ENCODE results near the gene TGFB2. TPM values are rescaled to one million over a fixed set of nuclear protein-coding genes. Genes with fewer than 3 reads are reported as not detected.

The TGFB2 gene
- total RNA-seq, 1 donor from 2014 or later: 50.6 TPM

GRCh38 chr1:218328769-218329168, 16.4 kb upstream of the TGFB2 start:
- H3K36me3 ChIP-seq (ENCODE audit: control insufficient read depth in 3 of 3, insufficient read depth in 3 of 3, low read length in 3 of 3): peaks cover 0 to 3% (median 0%) of the 10 kb centered on the region in 3 donors
- H3K27ac ChIP-seq (ENCODE audit: low read depth, low read length): no peak overlapping the region
- no peaks in the 10 kb centered on the region for H3K9me3 ChIP-seq (ENCODE audit: control insufficient read depth in 3 of 3, low read length in 3 of 3)

GRCh38 chr1:218330043-218330623, 15.0 kb upstream of the TGFB2 start:
- Histone ChIP-seq H3K27me3 (ENCODE audit: control insufficient read depth in 3 of 3, insufficient read depth in 3 of 3, low read length in 3 of 3) (no peaks in the 10 kb centered on the region), H3K4me3 (ENCODE audit: low read length in 3 of 3) (no peak overlapping the region), H3K4me1 (ENCODE audit: control insufficient read depth in 3 of 3, insufficient read depth in 3 of 3, low read length in 3 of 3) (no peaks in the 10 kb centered on the region), H3K9ac (ENCODE audit: low read depth in 1 of 3, low read length in 3 of 3) (no peak overlapping the region), H3K9me3 (ENCODE audit: control insufficient read depth in 3 of 3, low read length in 3 of 3) (no peaks in the 10 kb centered on the region), H3K36me3 (ENCODE audit: control insufficient read depth in 3 of 3, insufficient read depth in 3 of 3, low read length in 3 of 3) (no peaks in the 10 kb centered on the region), H3K27ac (ENCODE audit: low read depth, low read length) (no peak overlapping the region)

More at GRCh38 chr1:218328769-218329168, 16.4 kb upstream of the TGFB2 start:
- Histone ChIP-seq H3K27me3 (ENCODE audit: control insufficient read depth in 3 of 3, insufficient read depth in 3 of 3, low read length in 3 of 3) (no peaks in the 10 kb centered on the region), H3K4me1 (ENCODE audit: control insufficient read depth in 3 of 3, insufficient read depth in 3 of 3, low read length in 3 of 3) (no peaks in the 10 kb centered on the region), H3K9ac (ENCODE audit: low read depth in 1 of 3, low read length in 3 of 3) (no peak overlapping the region), H3K4me3 (ENCODE audit: low read length in 3 of 3) (no peak overlapping the region)

- Histone ChIP-seq H3K9ac (ENCODE audit: low read depth in 1 of 3, low read length in 3 of 3) (no peak overlapping the region), H3K4me1 (ENCODE audit: control insufficient read depth in 3 of 3, insufficient read depth in 3 of 3, low read length in 3 of 3) (no peaks in the 10 kb centered on the region), H3K27ac (ENCODE audit: low read depth, low read length) (no peak overlapping the region), H3K9me3 (ENCODE audit: control insufficient read depth in 3 of 3, low read length in 3 of 3) (no peaks in the 10 kb centered on the region), H3K36me3 (ENCODE audit: control insufficient read depth in 3 of 3, insufficient read depth in 3 of 3, low read length in 3 of 3) (no peaks in the 10 kb centered on the region), H3K4me3 (ENCODE audit: low read length in 3 of 3) (no peak overlapping the region), H3K27me3 (ENCODE audit: control insufficient read depth in 3 of 3, insufficient read depth in 3 of 3, low read length in 3 of 3) (no peaks in the 10 kb centered on the region)
Observed at GRCh38 chr1:218332416-218332815, 12.7 kb upstream of the TGFB2 start.

GRCh38 chr1:218336328-218336727, 8.8 kb upstream of the TGFB2 start:
- H3K9ac ChIP-seq (ENCODE audit: low read depth in 1 of 3, low read length in 3 of 3): no peak overlapping the region
- no peaks in the 10 kb centered on the region for H3K4me1 ChIP-seq (ENCODE audit: control insufficient read depth in 3 of 3, insufficient read depth in 3 of 3, low read length in 3 of 3)
- H3K27ac ChIP-seq (ENCODE audit: low read depth, low read length): no peak overlapping the region
- no peaks in the 10 kb centered on the region for H3K27me3 ChIP-seq (ENCODE audit: control insufficient read depth in 3 of 3, insufficient read depth in 3 of 3, low read length in 3 of 3)
- H3K36me3 ChIP-seq (ENCODE audit: control insufficient read depth in 3 of 3, insufficient read depth in 3 of 3, low read length in 3 of 3): no peaks in the 10 kb centered on the region
- no peak overlapping the region for H3K4me3 ChIP-seq (ENCODE audit: low read length in 3 of 3)
- H3K9me3 ChIP-seq (ENCODE audit: control insufficient read depth in 3 of 3, low read length in 3 of 3): no peaks in the 10 kb centered on the region

DNA sequence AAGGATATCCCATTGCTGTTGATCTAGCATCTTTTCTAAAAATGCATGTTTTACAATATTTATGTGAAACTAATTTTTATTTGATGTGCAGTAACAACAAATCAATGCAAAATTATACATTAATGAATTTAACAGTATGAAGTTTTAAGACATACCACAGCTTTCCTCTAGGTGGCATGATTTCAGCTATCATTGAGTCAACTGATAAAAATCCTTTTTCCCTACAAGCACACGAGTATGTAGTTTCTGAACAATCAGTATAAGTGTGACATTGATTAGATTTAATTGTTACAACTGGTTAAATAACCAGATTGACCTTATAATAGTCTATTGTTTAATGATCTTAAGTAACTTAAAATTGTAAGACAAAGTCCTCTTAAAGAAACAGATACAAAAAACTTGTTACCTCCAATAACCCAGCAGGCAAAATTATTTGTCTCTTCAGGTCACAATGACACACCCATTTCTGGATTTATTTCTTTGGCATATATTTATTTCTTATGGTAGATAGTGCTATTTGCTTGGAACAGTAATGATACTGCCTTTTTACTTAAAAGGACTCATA, 5.8 kb upstream of the TGFB2 start:
- H3K4me1 ChIP-seq (ENCODE audit: control insufficient read depth in 3 of 3, insufficient read depth in 3 of 3, low read length in 3 of 3): no peaks in the 10 kb centered on the region
- no peak overlapping the region for H3K9ac ChIP-seq (ENCODE audit: low read depth in 1 of 3, low read length in 3 of 3)
- H3K9me3 ChIP-seq (ENCODE audit: control insufficient read depth in 3 of 3, low read length in 3 of 3): no peaks in the 10 kb centered on the region
- no peaks in the 10 kb centered on the region for H3K36me3 ChIP-seq (ENCODE audit: control insufficient read depth in 3 of 3, insufficient read depth in 3 of 3, low read length in 3 of 3)
- no peak overlapping the region for H3K4me3 ChIP-seq (ENCODE audit: low read length in 3 of 3)
- H3K27me3 ChIP-seq (ENCODE audit: control insufficient read depth in 3 of 3, insufficient read depth in 3 of 3, low read length in 3 of 3): no peaks in the 10 kb centered on the region
- H3K27ac ChIP-seq (ENCODE audit: low read depth, low read length): no peak overlapping the region

DNA sequence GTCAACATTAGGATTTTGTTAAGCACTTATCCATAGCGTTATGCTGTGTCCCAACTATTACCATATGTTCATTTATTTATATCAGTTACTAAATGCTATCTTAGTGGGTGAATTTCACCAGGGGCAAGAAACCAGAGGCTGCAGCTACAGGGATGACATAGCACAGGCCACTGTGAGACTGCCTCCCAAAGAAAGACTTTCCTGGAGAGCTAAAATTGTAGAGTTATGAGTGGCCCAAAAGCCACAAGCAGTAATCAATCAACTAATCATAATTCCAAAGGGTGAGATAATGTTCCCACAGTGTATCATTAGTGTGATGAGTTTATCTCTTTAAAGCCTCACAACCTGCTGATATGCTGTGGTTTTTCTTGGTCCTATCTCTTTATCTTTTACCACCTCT, 3.8 kb upstream of the TGFB2 start:
- Histone ChIP-seq H3K4me3 (ENCODE audit: low read length in 3 of 3) (no peak overlapping the region), H3K27ac (ENCODE audit: low read depth, low read length) (no peak overlapping the region), H3K36me3 (ENCODE audit: control insufficient read depth in 3 of 3, insufficient read depth in 3 of 3, low read length in 3 of 3) (no peaks in the 10 kb centered on the region), H3K27me3 (ENCODE audit: control insufficient read depth in 3 of 3, insufficient read depth in 3 of 3, low read length in 3 of 3) (no peaks in the 10 kb centered on the region), H3K9me3 (ENCODE audit: control insufficient read depth in 3 of 3, low read length in 3 of 3) (no peaks in the 10 kb centered on the region), H3K4me1 (ENCODE audit: control insufficient read depth in 3 of 3, insufficient read depth in 3 of 3, low read length in 3 of 3) (peaks cover 5 to 10% (median 10%) of the 10 kb centered on the region in 3 donors), H3K9ac (ENCODE audit: low read depth in 1 of 3, low read length in 3 of 3) (no peak overlapping the region)

DNA sequence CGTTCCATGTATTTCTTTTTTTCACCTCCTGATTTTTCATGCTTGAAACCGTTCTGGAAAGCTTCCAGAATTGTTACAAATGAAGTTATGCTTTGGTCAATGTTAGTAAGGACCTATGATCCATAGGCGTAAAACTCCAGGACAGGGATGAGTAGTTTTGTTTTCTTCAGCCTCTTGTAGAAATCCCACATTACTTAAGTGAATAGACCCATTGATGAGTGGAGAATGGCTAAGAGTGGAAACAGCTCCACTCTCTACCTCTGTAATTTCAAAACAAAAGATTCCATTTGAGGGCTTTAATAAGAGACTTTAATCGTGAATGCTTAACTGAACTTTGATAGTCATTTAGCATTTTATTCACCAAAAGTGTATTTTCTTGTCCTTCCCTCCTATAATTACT, 3.0 kb upstream of the TGFB2 start:
- Histone ChIP-seq H3K27ac (ENCODE audit: low read depth, low read length) (no peak overlapping the region), H3K9me3 (ENCODE audit: control insufficient read depth in 3 of 3, low read length in 3 of 3) (no peaks in the 10 kb centered on the region), H3K27me3 (ENCODE audit: control insufficient read depth in 3 of 3, insufficient read depth in 3 of 3, low read length in 3 of 3) (no peaks in the 10 kb centered on the region), H3K9ac (ENCODE audit: low read depth in 1 of 3, low read length in 3 of 3) (no peak overlapping the region), H3K4me1 (ENCODE audit: control insufficient read depth in 3 of 3, insufficient read depth in 3 of 3, low read length in 3 of 3) (peaks cover 5 to 10% (median 10%) of the 10 kb centered on the region in 3 donors), H3K36me3 (ENCODE audit: control insufficient read depth in 3 of 3, insufficient read depth in 3 of 3, low read length in 3 of 3) (no peaks in the 10 kb centered on the region), H3K4me3 (ENCODE audit: low read length in 3 of 3) (no peak overlapping the region)

- Histone ChIP-seq H3K27ac (ENCODE audit: low read depth, low read length) (peak overlapping the region; percentile 95), H3K9me3 (ENCODE audit: control insufficient read depth in 3 of 3, low read length in 3 of 3) (no peaks in the 10 kb centered on the region), H3K27me3 (ENCODE audit: control insufficient read depth in 3 of 3, insufficient read depth in 3 of 3, low read length in 3 of 3) (no peaks in the 10 kb centered on the region), H3K4me3 (ENCODE audit: low read length in 3 of 3) (peak overlapping the region; percentile 83 to 95 (median 90)), H3K4me1 (ENCODE audit: control insufficient read depth in 3 of 3, insufficient read depth in 3 of 3, low read length in 3 of 3) (peaks cover 5 to 19% (median 19%) of the 10 kb centered on the region in 3 donors), H3K36me3 (ENCODE audit: control insufficient read depth in 3 of 3, insufficient read depth in 3 of 3, low read length in 3 of 3) (no peaks in the 10 kb centered on the region), H3K9ac (ENCODE audit: low read depth in 1 of 3, low read length in 3 of 3) (peak overlapping the region; percentile 88 to 99 (median 92))
Observed at GRCh38 chr1:218345673-218346390, 696 bp downstream of the TGFB2 start.

DNA sequence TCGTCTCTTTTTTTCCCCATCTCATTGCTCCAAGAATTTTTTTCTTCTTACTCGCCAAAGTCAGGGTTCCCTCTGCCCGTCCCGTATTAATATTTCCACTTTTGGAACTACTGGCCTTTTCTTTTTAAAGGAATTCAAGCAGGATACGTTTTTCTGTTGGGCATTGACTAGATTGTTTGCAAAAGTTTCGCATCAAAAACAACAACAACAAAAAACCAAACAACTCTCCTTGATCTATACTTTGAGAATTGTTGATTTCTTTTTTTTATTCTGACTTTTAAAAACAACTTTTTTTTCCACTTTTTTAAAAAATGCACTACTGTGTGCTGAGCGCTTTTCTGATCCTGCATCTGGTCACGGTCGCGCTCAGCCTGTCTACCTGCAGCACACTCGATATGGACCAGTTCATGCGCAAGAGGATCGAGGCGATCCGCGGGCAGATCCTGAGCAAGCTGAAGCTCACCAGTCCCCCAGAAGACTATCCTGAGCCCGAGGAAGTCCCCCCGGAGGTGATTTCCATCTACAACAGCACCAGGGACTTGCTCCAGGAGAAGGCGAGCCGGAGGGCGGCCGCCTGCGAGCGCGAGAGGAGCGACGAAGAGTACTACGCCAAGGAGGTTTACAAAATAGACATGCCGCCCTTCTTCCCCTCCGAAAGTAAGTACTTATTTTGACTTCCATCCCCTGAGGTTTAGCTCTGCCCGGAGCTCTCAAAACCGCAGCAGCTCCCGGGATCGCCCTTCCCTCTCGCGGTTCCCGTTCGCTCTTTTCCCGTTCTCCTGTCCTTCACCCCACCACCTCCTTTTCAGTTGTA, 1.5 kb downstream of the TGFB2 start:
- no peaks in the 10 kb centered on the region for H3K27me3 ChIP-seq (ENCODE audit: control insufficient read depth in 3 of 3, insufficient read depth in 3 of 3, low read length in 3 of 3)
- H3K4me3 ChIP-seq (ENCODE audit: low read length in 3 of 3): peak overlapping the region; percentile 83 to 95 (median 90)
- no peaks in the 10 kb centered on the region for H3K36me3 ChIP-seq (ENCODE audit: control insufficient read depth in 3 of 3, insufficient read depth in 3 of 3, low read length in 3 of 3)
- no peaks in the 10 kb centered on the region for H3K9me3 ChIP-seq (ENCODE audit: control insufficient read depth in 3 of 3, low read length in 3 of 3)
- peak overlapping the region; percentile 95 for H3K27ac ChIP-seq (ENCODE audit: low read depth, low read length)
- peaks cover 5 to 24% (median 23%) of the 10 kb centered on the region in 3 donors for H3K4me1 ChIP-seq (ENCODE audit: control insufficient read depth in 3 of 3, insufficient read depth in 3 of 3, low read length in 3 of 3)
- H3K9ac ChIP-seq (ENCODE audit: low read depth in 1 of 3, low read length in 3 of 3): peak overlapping the region; percentile 88 to 99 (median 92)

Measured in skeletal muscle tissue (tissue), 4 donors.